ENCODE measurements around the gene LDLRAD4.

GRCh38 chr18:13451661-13452387, 233.3 kb downstream of the LDLRAD4 start:
- TF ChIP-seq POLR2A (IDR thresholded peaks at IDR 0.05) (no peak), EP300 (IDR thresholded peaks at IDR 0.05) (no peak), CTCF (IDR thresholded peaks at IDR 0.05) (no peak)

Data from stomach (tissue), 4 donors.